ENCODE measurements around the gene CELA1.

DNA sequence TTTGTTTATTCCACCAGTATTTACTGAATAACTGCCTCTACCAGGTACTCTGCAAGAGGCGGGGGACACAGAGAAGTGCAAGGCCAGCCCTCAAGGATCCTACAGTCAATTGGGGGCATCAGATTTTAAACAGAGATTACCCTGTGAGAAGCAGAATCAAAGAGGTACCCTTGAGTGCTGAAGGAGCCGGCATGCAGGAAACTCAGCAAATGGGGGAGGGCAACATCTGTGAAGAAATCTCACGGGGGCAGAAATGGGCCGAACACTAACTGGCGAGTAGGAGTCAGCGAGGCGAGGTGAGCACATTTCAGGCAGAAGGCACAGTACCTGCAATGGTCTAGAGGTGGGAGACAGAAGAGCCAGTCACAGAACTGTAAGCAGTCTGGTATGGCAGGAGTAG is 35.7 kb upstream of the CELA1 start:
- TF ChIP-seq, protein P1, sequence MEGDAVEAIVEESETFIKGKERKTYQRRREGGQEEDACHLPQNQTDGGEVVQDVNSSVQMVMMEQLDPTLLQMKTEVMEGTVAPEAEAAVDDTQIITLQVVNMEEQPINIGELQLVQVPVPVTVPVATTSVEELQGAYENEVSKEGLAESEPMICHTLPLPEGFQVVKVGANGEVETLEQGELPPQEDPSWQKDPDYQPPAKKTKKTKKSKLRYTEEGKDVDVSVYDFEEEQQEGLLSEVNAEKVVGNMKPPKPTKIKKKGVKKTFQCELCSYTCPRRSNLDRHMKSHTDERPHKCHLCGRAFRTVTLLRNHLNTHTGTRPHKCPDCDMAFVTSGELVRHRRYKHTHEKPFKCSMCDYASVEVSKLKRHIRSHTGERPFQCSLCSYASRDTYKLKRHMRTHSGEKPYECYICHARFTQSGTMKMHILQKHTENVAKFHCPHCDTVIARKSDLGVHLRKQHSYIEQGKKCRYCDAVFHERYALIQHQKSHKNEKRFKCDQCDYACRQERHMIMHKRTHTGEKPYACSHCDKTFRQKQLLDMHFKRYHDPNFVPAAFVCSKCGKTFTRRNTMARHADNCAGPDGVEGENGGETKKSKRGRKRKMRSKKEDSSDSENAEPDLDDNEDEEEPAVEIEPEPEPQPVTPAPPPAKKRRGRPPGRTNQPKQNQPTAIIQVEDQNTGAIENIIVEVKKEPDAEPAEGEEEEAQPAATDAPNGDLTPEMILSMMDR (conservative IDR thresholded peaks at IDR 0.05 in 1 of 2, IDR thresholded peaks at IDR 0.05 in 1 of 2; ENCODE audit: extremely low read depth in 1 of 2, insufficient read depth in 1 of 2, low read depth in 1 of 2, low read length in 2 of 2) = no peak
- no peak for TF ChIP-seq EZH2 (IDR thresholded peaks at IDR 0.05; ENCODE audit: borderline replicate concordance, low read length)

Data from mammary epithelial cell (primary cell).